Muscle layer of duodenum (tissue), 2 donors: Measurements from ENCODE around the gene ZNF423.
"Not testable (repeated sequence)": the region's sequence is repeated elsewhere in the genome, so short reads cannot be mapped to it uniquely, and the experiment has no call there.

Source experiments
- H3K27ac ChIP-seq: one replicate; pipeline ENCODE4 v1.7.0; 2013; ENCODE audit warnings: mild to moderate bottlenecking, low read length
- H3K27me3 ChIP-seq: one replicate; pipeline ENCODE4 v1.7.0; 2013; ENCODE audit warnings: low read depth, mild to moderate bottlenecking, control low read depth, low read length
- H3K36me3 ChIP-seq, 2 donors: one replicate each; pipeline ENCODE4 v1.7.0; 2013; ENCODE audit warnings: low read length in 2 of 2, control low read depth in 1 of 2, mild to moderate bottlenecking in 1 of 2; ENCODE audit not compliant: insufficient read depth in 2 of 2, control insufficient read depth in 1 of 2
- H3K4me1 ChIP-seq, 2 donors: one replicate each; pipeline ENCODE4 v1.7.0; 2013; ENCODE audit warnings: low read length in 2 of 2, mild to moderate bottlenecking in 2 of 2, control low read depth in 1 of 2, moderate library complexity in 1 of 2; ENCODE audit not compliant: insufficient read depth in 2 of 2, control insufficient read depth in 1 of 2
- H3K4me3 ChIP-seq, 2 donors: one replicate each; pipeline ENCODE4 v1.7.0; 2013; ENCODE audit warnings: low read length in 2 of 2, low read depth in 1 of 2, mild to moderate bottlenecking in 1 of 2
- H3K9me3 ChIP-seq, 2 donors: one replicate each; pipeline ENCODE4 v1.7.0; 2013; ENCODE audit warnings: low read length in 2 of 2, control low read depth in 1 of 2, mild to moderate bottlenecking in 1 of 2; ENCODE audit not compliant: control insufficient read depth in 1 of 2
- donor health status: healthy.

The ZNF423 gene

DNA sequence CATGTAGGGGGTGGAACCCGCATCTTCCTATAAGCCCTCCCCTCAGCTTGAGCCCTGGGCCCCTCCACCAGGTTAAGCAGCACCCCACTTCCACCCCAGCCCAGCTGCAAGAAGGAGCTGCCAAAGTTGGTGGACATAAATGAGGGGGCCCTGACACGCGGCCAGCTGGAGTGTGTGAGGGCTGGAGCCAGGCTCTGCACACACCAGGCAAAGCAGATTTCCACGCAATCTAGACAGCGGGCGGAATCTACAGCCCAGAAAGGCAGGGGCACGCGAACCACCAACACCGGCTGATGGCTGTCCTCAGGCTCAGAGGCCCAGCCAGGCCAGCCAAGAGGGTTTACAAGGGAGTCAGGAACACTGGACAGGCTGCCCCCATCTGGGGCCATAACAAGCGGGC lies 171.2 kb downstream of the ZNF423 start:
- peaks cover 0 to 4% of the 10 kb centered on the region in 2 donors for H3K9me3 ChIP-seq
- H3K36me3 ChIP-seq = no peaks in the 10 kb centered on the region
- H3K4me3 ChIP-seq = no peak overlapping the region
- no peak overlapping the region for H3K27ac ChIP-seq
- no peaks in the 10 kb centered on the region for H3K27me3 ChIP-seq
- no peaks in the 10 kb centered on the region for H3K4me1 ChIP-seq

DNA sequence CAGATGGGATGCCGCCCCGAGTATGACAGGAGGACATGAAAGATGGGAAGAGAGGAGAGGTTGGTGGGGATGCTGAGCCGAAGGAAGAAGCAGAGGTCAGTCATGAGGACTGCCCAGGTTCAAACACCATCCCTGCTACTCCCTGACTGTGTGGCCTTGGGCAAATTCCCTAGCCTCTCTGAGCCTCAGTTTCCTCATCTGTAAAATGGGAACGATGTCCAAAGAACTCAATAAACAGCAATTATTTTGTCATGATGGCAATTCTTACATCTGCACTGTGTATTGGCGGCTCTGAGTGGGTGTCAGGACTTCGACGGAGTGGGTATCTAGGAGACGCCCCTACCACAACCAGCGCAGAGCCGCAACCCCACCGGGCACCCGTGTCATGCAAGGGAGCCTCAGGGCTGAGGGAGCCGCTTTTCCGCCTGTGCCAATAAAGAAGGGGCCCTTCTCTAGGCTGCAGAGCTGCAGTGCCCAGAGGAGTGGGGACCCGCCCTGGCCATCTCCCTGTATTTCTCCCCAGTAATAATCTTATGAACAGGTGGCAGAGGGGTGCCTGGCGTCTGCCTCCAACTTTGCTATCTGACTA lies 173.2 kb downstream of the ZNF423 start:
- Histone ChIP-seq H3K4me3 (no peak overlapping the region), H3K4me1 (no peaks in the 10 kb centered on the region), H3K27me3 (no peaks in the 10 kb centered on the region), H3K36me3 (no peaks in the 10 kb centered on the region), H3K27ac (no peak overlapping the region), H3K9me3 (peaks cover 0 to 4% of the 10 kb centered on the region in 2 donors)

DNA sequence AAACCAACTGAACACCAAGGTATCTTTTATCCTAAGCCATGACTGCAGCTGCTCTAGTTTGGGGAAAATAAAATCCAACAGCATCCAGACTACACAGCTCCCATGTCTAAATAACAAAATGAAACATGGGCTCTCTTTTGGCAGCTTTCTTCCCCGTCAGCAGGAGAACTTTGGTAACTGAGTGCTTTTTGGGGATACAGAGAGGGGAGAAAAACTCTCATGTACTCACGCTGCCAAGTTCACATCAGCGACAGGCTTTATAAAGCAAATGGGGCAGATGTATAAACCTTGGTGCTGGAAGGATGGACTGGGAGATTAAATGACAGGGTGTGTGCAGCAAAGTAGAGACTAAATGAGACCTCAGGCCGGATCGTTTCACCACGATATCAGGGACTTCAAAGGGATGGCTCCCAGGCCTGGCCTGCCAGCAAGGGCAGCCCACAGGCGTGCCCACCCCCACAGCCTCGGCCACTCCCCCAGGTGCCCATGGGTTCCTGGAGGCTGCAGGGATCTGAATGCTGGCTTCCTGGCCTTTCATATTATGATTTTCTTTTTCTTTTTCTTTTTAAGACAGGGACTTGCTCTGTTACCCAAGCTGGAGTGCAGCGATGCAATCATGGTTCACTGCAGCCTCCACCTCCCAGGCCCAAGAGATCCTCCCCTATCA lies 174.6 kb downstream of the ZNF423 start:
- Histone ChIP-seq H3K36me3 (no peaks in the 10 kb centered on the region), H3K27me3 (no peaks in the 10 kb centered on the region), H3K27ac (no peak overlapping the region), H3K9me3 (peaks cover 0 to 4% of the 10 kb centered on the region in 2 donors), H3K4me3 (no peak overlapping the region), H3K4me1 (no peaks in the 10 kb centered on the region)

DNA sequence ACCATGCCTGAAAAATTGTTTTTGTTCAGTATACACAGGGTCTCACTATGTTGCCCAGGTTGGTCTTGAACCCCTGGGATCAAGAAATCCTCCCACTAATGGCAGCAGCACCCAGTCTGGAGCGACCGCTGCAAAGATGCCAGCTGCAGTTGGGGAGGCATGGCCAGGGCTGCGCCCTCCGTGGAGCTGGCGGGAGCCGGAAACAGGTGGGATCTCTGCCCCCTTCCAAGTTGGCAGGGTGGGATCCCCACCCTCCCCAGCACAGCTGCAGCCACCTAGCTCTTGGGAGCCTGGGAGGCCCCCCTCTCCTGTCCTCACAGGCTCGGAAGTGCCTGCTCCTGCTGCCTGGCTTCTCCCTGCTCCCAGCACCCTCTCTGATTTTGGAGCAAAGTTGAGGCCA lies 176.8 kb downstream of the ZNF423 start:
- H3K4me1 ChIP-seq = no peaks in the 10 kb centered on the region
- H3K9me3 ChIP-seq = peaks cover 0 to 4% of the 10 kb centered on the region in 2 donors
- H3K27me3 ChIP-seq = no peaks in the 10 kb centered on the region
- H3K27ac ChIP-seq = no peak overlapping the region
- no peaks in the 10 kb centered on the region for H3K36me3 ChIP-seq
- H3K4me3 ChIP-seq = no peak overlapping the region

DNA sequence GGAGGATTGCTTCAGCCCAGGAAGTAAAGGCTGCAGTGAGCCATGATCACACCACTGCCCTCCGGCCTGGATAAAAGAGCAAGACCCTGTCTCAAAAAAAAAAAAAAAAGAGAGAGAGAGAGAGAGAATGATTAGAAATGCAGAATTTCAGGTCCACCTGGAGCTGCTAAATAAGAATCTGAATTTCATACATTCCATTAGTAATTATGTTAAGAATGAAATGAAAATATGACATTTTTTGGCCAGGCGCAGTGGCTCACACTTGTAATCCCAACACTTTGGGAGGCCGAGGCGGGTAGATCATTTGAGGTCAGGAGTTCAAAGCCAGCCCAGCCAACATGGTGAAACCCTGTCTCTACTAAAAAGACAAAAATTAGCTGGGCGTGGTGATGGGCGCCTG lies 178.3 kb downstream of the ZNF423 start:
- not testable (repeated sequence) for H3K36me3 ChIP-seq, H3K27me3 ChIP-seq, H3K4me1 ChIP-seq, H3K27ac ChIP-seq, H3K9me3 ChIP-seq, H3K4me3 ChIP-seq

GRCh38 chr16:49675413-49675812 lies 180.5 kb downstream of the ZNF423 start:
- peaks cover 0 to 7% of the 10 kb centered on the region in 2 donors for H3K4me1 ChIP-seq
- H3K27ac ChIP-seq = no peak overlapping the region
- no peaks in the 10 kb centered on the region for H3K36me3 ChIP-seq
- H3K27me3 ChIP-seq = no peaks in the 10 kb centered on the region
- H3K9me3 ChIP-seq = peaks cover 0 to 2% of the 10 kb centered on the region in 2 donors
- H3K4me3 ChIP-seq = no peak overlapping the region

GRCh38 chr16:49674990-49675389 lies 180.9 kb downstream of the ZNF423 start:
- H3K9me3 ChIP-seq = no peaks in the 10 kb centered on the region
- no peaks in the 10 kb centered on the region for H3K36me3 ChIP-seq
- H3K27ac ChIP-seq = no peak overlapping the region
- H3K27me3 ChIP-seq = no peaks in the 10 kb centered on the region
- peaks cover 0 to 7% of the 10 kb centered on the region in 2 donors for H3K4me1 ChIP-seq
- H3K4me3 ChIP-seq = no peak overlapping the region

- H3K4me3 ChIP-seq = no peak overlapping the region
Measured at GRCh38 chr16:49674351-49674851, 181.5 kb downstream of the ZNF423 start.

GRCh38 chr16:49673442-49673841 lies 182.5 kb downstream of the ZNF423 start:
- H3K27me3 ChIP-seq = no peaks in the 10 kb centered on the region
- H3K27ac ChIP-seq = no peak overlapping the region
- H3K4me3 ChIP-seq = no peak overlapping the region
- H3K4me1 ChIP-seq = peaks cover 0 to 7% of the 10 kb centered on the region in 2 donors
- no peaks in the 10 kb centered on the region for H3K9me3 ChIP-seq
- H3K36me3 ChIP-seq = no peaks in the 10 kb centered on the region

More at GRCh38 chr16:49674351-49674851, 181.5 kb downstream of the ZNF423 start:
- no peaks in the 10 kb centered on the region for H3K27me3 ChIP-seq
- H3K4me1 ChIP-seq = peaks cover 0 to 7% of the 10 kb centered on the region in 2 donors
- H3K36me3 ChIP-seq = no peaks in the 10 kb centered on the region
- H3K27ac ChIP-seq = no peak overlapping the region
- no peaks in the 10 kb centered on the region for H3K9me3 ChIP-seq

GRCh38 chr16:49672753-49673152 lies 183.2 kb downstream of the ZNF423 start:
- H3K36me3 ChIP-seq = no peaks in the 10 kb centered on the region
- H3K4me1 ChIP-seq = peaks cover 0 to 7% of the 10 kb centered on the region in 2 donors
- H3K4me3 ChIP-seq = no peak overlapping the region
- no peaks in the 10 kb centered on the region for H3K9me3 ChIP-seq
- no peaks in the 10 kb centered on the region for H3K27me3 ChIP-seq
- H3K27ac ChIP-seq = no peak overlapping the region

DNA sequence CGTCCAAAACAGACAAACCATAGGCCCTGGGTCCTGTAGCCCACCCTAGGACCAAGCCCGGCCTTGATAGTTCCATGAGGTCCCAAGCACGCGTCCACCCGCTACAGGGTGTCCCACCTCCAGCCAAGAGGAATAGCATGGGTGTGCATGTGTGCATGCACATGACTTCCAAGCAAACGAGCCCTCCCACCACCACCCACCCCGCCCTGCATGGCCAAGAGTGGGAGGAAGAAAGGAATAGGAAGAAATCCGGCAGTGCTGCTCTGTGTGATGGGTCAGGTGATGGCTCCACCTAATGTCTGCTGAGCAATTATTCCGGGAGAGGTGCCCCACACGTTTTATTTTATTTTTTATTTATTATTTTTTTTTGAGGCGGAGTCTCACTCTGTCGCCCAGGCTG lies 184.6 kb downstream of the ZNF423 start:
- Histone ChIP-seq H3K4me1 (peaks cover 0 to 7% of the 10 kb centered on the region in 2 donors), H3K27ac (no peak overlapping the region), H3K36me3 (no peaks in the 10 kb centered on the region), H3K27me3 (no peaks in the 10 kb centered on the region), H3K9me3 (no peaks in the 10 kb centered on the region), H3K4me3 (no peak overlapping the region)
